H1 (cell line): ENCODE measurements around the gene CSF1. TPM values are rescaled to one million over a fixed set of nuclear protein-coding genes. Genes with fewer than 3 reads are reported as not detected.

Source experiments
- CTCF ChIA-PET: fragments of 300-600 bp; sonication (Branson Sonifier 250); formaldehyde crosslinking; loops from one replicate; lab custom pipeline; 2021; ENCODE audit not compliant: partially characterized antibody; lab: Charles Lee
- POLR2A ChIA-PET: fragments of 300-600 bp; sonication (Branson Sonifier 250); formaldehyde crosslinking; loops from one replicate; lab custom pipeline; 2021; ENCODE audit warnings: inconsistent platforms; ENCODE audit not compliant: partially characterized antibody; lab: Charles Lee
- DNase-seq, 2 experiments: peaks; one replicate each; pipeline versions ENCODE4 v3.0.0 to v3.0.0-alpha.2; 2010 to 2022; ENCODE audit warnings: low spot score in 2 of 2, low read depth in 1 of 2, mixed read lengths in 1 of 2
- FAIRE-seq: peaks from 2 replicates; lab custom pipeline; 2011; peaks lifted over from hg19 to GRCh38; lab: Jason Lieb, UNC
- H2AFZ ChIP-seq: 2 replicates; pipeline ENCODE4 v1.8.1; 2012; ENCODE audit warnings: low read length, inconsistent platforms
- H2AK5ac ChIP-seq: 2 replicates; pipeline ENCODE4 v1.6.1; 2013; ENCODE audit warnings: low read depth, low read length
- H2BK120ac ChIP-seq: replicated peaks from 2 replicates; pipeline ENCODE3; 2013; ENCODE audit warnings: low read depth, low read length, inconsistent platforms
- H2BK12ac ChIP-seq: 2 replicates; pipeline ENCODE4 v1.6.1; 2013; ENCODE audit warnings: low read depth, low read length
- H2BK15ac ChIP-seq: 2 replicates; pipeline ENCODE4 v1.6.1; 2013; ENCODE audit warnings: low read length
- H2BK20ac ChIP-seq: 2 replicates; pipeline ENCODE4 v1.6.1; 2013; ENCODE audit warnings: low read length
- H2BK5ac ChIP-seq: 2 replicates; pipeline ENCODE4 v1.6.1; 2013; ENCODE audit warnings: low read depth, low read length
- H3K14ac ChIP-seq: 2 replicates; pipeline ENCODE4 v1.6.1; 2013; ENCODE audit warnings: inconsistent platforms; ENCODE audit not compliant: insufficient read length
- H3K18ac ChIP-seq: 2 replicates; pipeline ENCODE4 v1.6.1; 2013; ENCODE audit warnings: low read length; ENCODE audit errors: extremely low read depth
- H3K23ac ChIP-seq: 2 replicates; pipeline ENCODE4 v1.6.1; 2013; ENCODE audit warnings: inconsistent platforms; ENCODE audit not compliant: insufficient read length
- H3K23me2 ChIP-seq: 2 replicates; pipeline ENCODE4 v1.6.1; 2013; ENCODE audit warnings: low read depth, low read length
- H3K27ac ChIP-seq: 2 replicates; pipeline ENCODE4 v1.6.1; 2011; ENCODE audit warnings: low read depth, low read length, inconsistent platforms
- H3K27me3 ChIP-seq, 4 experiments: replicated peaks in 1 of 4; 1 replicate in 1 of 4; 2 replicates in 3 of 4; pipeline versions ENCODE4 v1.6.1 to v1.8.1; 2011 to 2013; ENCODE audit warnings: low read length in 3 of 4, mild to moderate bottlenecking in 3 of 4, inconsistent platforms in 2 of 4, mixed read lengths in 2 of 4, moderate library complexity in 1 of 4; ENCODE audit not compliant: control insufficient read depth in 3 of 4, insufficient read depth in 3 of 4; ENCODE audit errors: extremely low read depth in 1 of 4
- H3K36me3 ChIP-seq, 4 experiments: 2 replicates each; pipeline versions ENCODE4 v1.6.1 to v1.8.1; 2011 to 2013; ENCODE audit warnings: mild to moderate bottlenecking in 4 of 4, low read length in 3 of 4, moderate library complexity in 2 of 4, control low read depth in 1 of 4, inconsistent platforms in 1 of 4; ENCODE audit not compliant: insufficient read depth in 4 of 4, control insufficient read depth in 2 of 4
- H3K4ac ChIP-seq: replicated peaks from 2 replicates; pipeline ENCODE3; 2013; ENCODE audit warnings: low read length, low read depth, mixed read lengths, inconsistent platforms; ENCODE audit not compliant: insufficient read length
- H3K4me1 ChIP-seq, 4 experiments: replicated peaks in 1 of 4; 1 replicate in 1 of 4; 2 replicates in 3 of 4; pipeline versions ENCODE4 v1.6.1 to v1.8.1; 2011 to 2013; ENCODE audit warnings: low read length in 3 of 4, inconsistent platforms in 2 of 4, mixed read lengths in 1 of 4; ENCODE audit not compliant: insufficient read depth in 4 of 4, control insufficient read depth in 3 of 4
- H3K4me2 ChIP-seq, 2 experiments: 2 replicates each; pipeline versions ENCODE4 v1.6.1 to v1.8.1; 2011 to 2013; ENCODE audit warnings: low read depth in 2 of 2, low read length in 2 of 2, control low read depth in 1 of 2, inconsistent platforms in 1 of 2, mild to moderate bottlenecking in 1 of 2; ENCODE audit not compliant: insufficient read depth in 1 of 2
- H3K4me3 ChIP-seq, 4 experiments: fragments of 200-600, 300-600 bp in 1 of 4; sonication (generic), shearing (Covaris generic), sonication (Bioruptor Twin) in 1 of 4; 2 replicates each; pipeline versions ENCODE4 v1.5.1 to v1.8.1; 2011 to 2016; ENCODE audit warnings: low read length in 4 of 4, low read depth in 3 of 4, control low read depth in 2 of 4, inconsistent platforms in 2 of 4, mild to moderate bottlenecking in 2 of 4, mixed read lengths in 1 of 4, moderate library complexity in 1 of 4; ENCODE audit not compliant: insufficient read depth in 2 of 4; ENCODE audit errors: extremely low read depth in 1 of 4
- H3K56ac ChIP-seq: replicated peaks from 2 replicates; pipeline ENCODE3; 2013; ENCODE audit warnings: low read depth, mild to moderate bottlenecking, mixed read lengths, low read length, inconsistent platforms; ENCODE audit not compliant: insufficient read length
- H3K79me1 ChIP-seq: 2 replicates; pipeline ENCODE4 v1.6.1; 2013; ENCODE audit warnings: low read depth, low read length, control low read depth
- H3K79me2 ChIP-seq, 2 experiments: 2 replicates each; pipeline versions ENCODE4 v1.6.1 to v1.8.1; 2012 to 2013; ENCODE audit warnings: low read length in 2 of 2, mild to moderate bottlenecking in 2 of 2, inconsistent platforms in 1 of 2; ENCODE audit not compliant: insufficient read depth in 2 of 2, control insufficient read depth in 1 of 2
- H3K9ac ChIP-seq, 4 experiments: replicated peaks in 1 of 4; 1 replicate in 1 of 4; 2 replicates in 3 of 4; pipeline versions ENCODE4 v1.6.1 to v1.8.1; 2011 to 2013; ENCODE audit warnings: low read depth in 3 of 4, low read length in 3 of 4, control low read depth in 2 of 4, mild to moderate bottlenecking in 2 of 4, moderate library complexity in 2 of 4, inconsistent platforms in 1 of 4; ENCODE audit errors: extremely low read depth in 1 of 4
- H3K9me3 ChIP-seq, 2 experiments: 2 replicates each; pipeline versions ENCODE4 v1.6.1 to v1.8.1; 2012 to 2013; ENCODE audit warnings: mild to moderate bottlenecking in 2 of 2, moderate library complexity in 2 of 2, control low read depth in 1 of 2, inconsistent platforms in 1 of 2, low read depth in 1 of 2, low read length in 1 of 2, mixed read lengths in 1 of 2; ENCODE audit not compliant: insufficient read depth in 2 of 2
- H4K20me1 ChIP-seq, 2 experiments: replicated peaks in 1 of 2; 2 replicates each; pipeline versions ENCODE3 to v1.8.1; 2011 to 2013; ENCODE audit warnings: inconsistent platforms in 2 of 2, low read length in 2 of 2, mild to moderate bottlenecking in 1 of 2; ENCODE audit not compliant: insufficient read depth in 2 of 2, control insufficient read depth in 1 of 2
- H4K5ac ChIP-seq: 2 replicates; pipeline ENCODE4 v1.6.1; 2013; ENCODE audit warnings: low read length, low read depth, mixed read lengths, inconsistent platforms; ENCODE audit not compliant: insufficient read length
- H4K8ac ChIP-seq: 2 replicates; pipeline ENCODE4 v1.8.0; 2013; ENCODE audit warnings: mild to moderate bottlenecking, moderate library complexity, low read length, inconsistent platforms; ENCODE audit not compliant: insufficient read depth; ENCODE audit errors: extremely low read depth
- H4K91ac ChIP-seq: replicated peaks from 2 replicates; pipeline ENCODE3; 2013; ENCODE audit warnings: low read length, mixed read lengths, inconsistent platforms; ENCODE audit not compliant: insufficient read length
- ATF3 ChIP-seq: IDR thresholded peaks from 2 replicates; pipeline ENCODE4 v1.6.1; 2011; ENCODE audit warnings: low read depth, mild to moderate bottlenecking, low read length; ENCODE audit not compliant: insufficient read depth
- BRCA1 ChIP-seq: IDR thresholded peaks from 2 replicates; pipeline ENCODE4 v1.6.1; 2012; ENCODE audit warnings: low read depth, low read length, improper control_type of control experiment
- CBX5 ChIP-seq: fragments of 300-800, 300-1000 bp; sonication (generic); IDR thresholded peaks from 2 replicates; pipeline ENCODE4 v1.7.1; 2016; ENCODE audit warnings: antibody characterized with exemption, low read length, low read depth
- CHD2 ChIP-seq: IDR thresholded peaks from 2 replicates; pipeline ENCODE4 v1.6.1; 2012; ENCODE audit warnings: low read length, improper control_type of control experiment
- CREB1 ChIP-seq: IDR thresholded peaks from 2 replicates; pipeline ENCODE4 v1.6.1; 2012; ENCODE audit warnings: inconsistent platforms
- RNF2 ChIP-seq: fragments of 200-900, 300-1000 bp; sonication (generic); IDR thresholded peaks from 2 replicates; pipeline ENCODE4 v1.7.1; 2016; ENCODE audit warnings: borderline replicate concordance, low read depth, mild to moderate bottlenecking, antibody characterized with exemption, low read length; ENCODE audit not compliant: poor library complexity, severe bottlenecking; ENCODE audit errors: missing control alignments
- SIN3A ChIP-seq, 2 experiments: IDR thresholded peaks in 1 of 2; conservative IDR thresholded peaks in 1 of 2; 2 replicates each; pipeline ENCODE4 v1.6.1; 2011 to 2012; ENCODE audit warnings: low read length in 2 of 2, improper control_type of control experiment in 1 of 2, low read depth in 1 of 2, mild to moderate bottlenecking in 1 of 2
- SP4 ChIP-seq: IDR thresholded peaks from 2 replicates; pipeline ENCODE4 v1.6.1; 2012; ENCODE audit warnings: low read length, inconsistent platforms
- TCF12 ChIP-seq: IDR thresholded peaks from 2 replicates; pipeline ENCODE4 v1.6.1; 2011; ENCODE audit warnings: low read depth, mild to moderate bottlenecking, low read length
- WGBS, 2 experiments: shearing (Covaris generic) in 1 of 2; methylation state at CpG; one replicate each; pipeline versions ENCODE4 v1.1.6 to v1.1.7; 2013 to 2015; ENCODE audit warnings: low lambda C conversion rate in 2 of 2, mixed read lengths in 2 of 2, inconsistent platforms in 1 of 2, low coverage in 1 of 2, missing lambda C conversion rate in 1 of 2; ENCODE audit not compliant: insufficient replicate concordance in 2 of 2, insufficient coverage in 1 of 2, insufficient read length in 1 of 2; ENCODE audit errors: extremely low coverage in 1 of 2, missing lambda C conversion rate in 1 of 2; 5-methylcytosine and 5-hydroxymethylcytosine counted together
- polyA plus RNA-seq, 7 experiments: library from polyadenylated mRNA; depleted of rRNA in 3 of 7; stranded (reverse) in 5 of 7; unstranded in 2 of 7; fragments of >200 nt in 5 of 7; fragments of 200-250 nt in 2 of 7; gene quantifications; 1 replicate in 5 of 7; 2 replicates in 1 of 7; 4 replicates in 1 of 7; pipeline versions ENCODE4 v1.2.1 to v1.2.3, GENCODE V29; 2011 to 2013; ENCODE audit warnings: missing spikeins in 2 of 7, mixed read lengths in 2 of 7
- total RNA-seq: library from RNA; stranded (reverse); fragmentation: NEBNext Ultra II Directional; extraction: Animal tissue kit (Norgen Biotek cat#: 25700); gene quantifications from 2 replicates; pipeline ENCODE4 v1.2.1, GENCODE V29; 2021
- TF ChIP-seq, protein P1 (sequence below): IDR thresholded peaks from 2 replicates; pipeline ENCODE4 v1.6.1; 2012; ENCODE audit warnings: low read length, inconsistent platforms

Gene CSF1
- total and polyA plus RNA-seq, 2 of the 8 experiments (the other 6 are each of a cell fraction or from before 2014, with no cell fraction given): 3.3 to 5.4 TPM

DNA sequence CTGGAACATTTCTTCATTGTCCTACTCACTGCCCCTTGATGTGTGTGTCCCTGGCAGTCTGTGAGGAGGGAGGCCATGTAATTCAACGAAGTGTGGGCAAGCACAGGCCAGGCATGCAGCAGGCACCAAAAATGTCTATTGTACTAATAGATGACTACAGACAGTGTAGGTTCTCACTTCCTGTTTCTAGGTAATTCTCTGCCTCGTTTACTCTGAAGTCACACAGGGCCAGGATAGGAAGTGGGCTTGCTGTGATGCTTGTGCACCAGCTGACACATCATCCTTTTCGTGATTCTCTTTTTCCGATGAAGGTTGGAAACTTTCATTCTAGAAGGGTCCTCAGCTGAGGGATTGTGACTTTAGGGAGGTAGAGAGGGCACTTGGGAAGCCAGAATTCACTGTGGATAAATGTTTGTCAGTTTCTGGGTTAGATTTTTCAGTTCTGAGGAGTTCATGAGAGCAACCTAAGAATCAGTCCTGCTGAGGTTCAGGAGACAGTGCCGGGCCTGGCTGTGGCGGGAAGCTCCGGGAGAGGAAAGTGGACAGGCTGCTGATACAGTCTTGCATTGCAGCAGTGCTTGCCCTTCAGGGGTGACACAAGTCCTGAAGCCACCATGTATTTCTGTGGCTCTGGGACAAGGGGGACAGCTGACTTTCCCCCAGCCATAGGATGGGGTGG is 4.3 kb upstream of the CSF1 start:
- Histone ChIP-seq H2AK5ac (no peak overlapping the region), H3K56ac (no peak overlapping the region), H2BK12ac (no peak overlapping the region), H4K5ac (no peak overlapping the region), H2BK15ac (no peak overlapping the region), H4K91ac (no peak overlapping the region), H3K9ac (no peak overlapping the region), H3K79me2 (no peaks in the 10 kb centered on the region), H2AFZ (no peak overlapping the region), H4K20me1 (no peaks in the 10 kb centered on the region), H3K23ac (no peak overlapping the region), H2BK5ac (no peak overlapping the region), H3K4me1 (peaks cover 2 to 11% (median 8%) of the 10 kb centered on the region in 4 experiments), H3K27ac (no peak overlapping the region), H2BK120ac (no peak overlapping the region), H3K4me3 (no peak overlapping the region), H3K18ac (no peak overlapping the region), H3K4me2 (no peak overlapping the region), H3K36me3 (no peaks in the 10 kb centered on the region), H2BK20ac (no peak overlapping the region), H3K23me2 (peaks cover 8% of the 10 kb centered on the region; the same call in 1 of the 2 replicates), H3K27me3 (peaks cover 7 to 33% (median 26%) of the 10 kb centered on the region in 4 experiments), H3K9me3 (peaks cover 0 to 2% of the 10 kb centered on the region in 2 experiments; a peak in 1 of 4 replicates), H3K14ac (no peak overlapping the region), H4K8ac (no peak overlapping the region), H3K4ac (no peak overlapping the region), H3K79me1 (no peaks in the 10 kb centered on the region)
- WGBS, 2 experiments: 90% methylated on average over 7 of the region's 7 CpGs; no CpG with 5 or more reads in 1 of the 2 experiments
- DNase-seq (no peak), FAIRE-seq (no peak)
- POLR2A ChIA-PET: no interaction called here
- CTCF ChIA-PET: interaction anchor here (0.7 to 2.1 kb wide), 8 partner anchors 12 to 263 kb away, joined by 3 to 11 read pairs (median 4); no protein-coding TSS in a partner anchor
- no peak for TF ChIP-seq CHD2
- TF ChIP-seq BRCA1: no peak
- no peak for TF ChIP-seq CBX5
- TF ChIP-seq RNF2: no peak
- no peak for TF ChIP-seq TCF12
- TF ChIP-seq SP4: no peak
- TF ChIP-seq SIN3A (conservative IDR thresholded peaks at IDR 0.05 in 1 of 2, IDR thresholded peaks at IDR 0.05 in 1 of 2; ENCODE audit: low read depth in 1 of 2, low read length in 2 of 2): no peak
- TF ChIP-seq, protein P1, sequence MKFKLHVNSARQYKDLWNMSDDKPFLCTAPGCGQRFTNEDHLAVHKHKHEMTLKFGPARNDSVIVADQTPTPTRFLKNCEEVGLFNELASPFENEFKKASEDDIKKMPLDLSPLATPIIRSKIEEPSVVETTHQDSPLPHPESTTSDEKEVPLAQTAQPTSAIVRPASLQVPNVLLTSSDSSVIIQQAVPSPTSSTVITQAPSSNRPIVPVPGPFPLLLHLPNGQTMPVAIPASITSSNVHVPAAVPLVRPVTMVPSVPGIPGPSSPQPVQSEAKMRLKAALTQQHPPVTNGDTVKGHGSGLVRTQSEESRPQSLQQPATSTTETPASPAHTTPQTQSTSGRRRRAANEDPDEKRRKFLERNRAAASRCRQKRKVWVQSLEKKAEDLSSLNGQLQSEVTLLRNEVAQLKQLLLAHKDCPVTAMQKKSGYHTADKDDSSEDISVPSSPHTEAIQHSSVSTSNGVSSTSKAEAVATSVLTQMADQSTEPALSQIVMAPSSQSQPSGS: no peak
- no peak for TF ChIP-seq ATF3
- TF ChIP-seq CREB1: no peak
